HEK293 (cell line): ENCODE measurements around the gene ZNF648.
"Not testable (repeated sequence)": the region's sequence is repeated elsewhere in the genome, so short reads cannot be mapped to it uniquely, and the experiment has no call there.

Experiments used
- CTCF ChIA-PET: fragments of 350-600 bp; formaldehyde crosslinking; extraction: SDS; loops from one replicate; lab custom pipeline; 2021; ENCODE audit warnings: antibody characterized with exemption; lab: Yijun Ruan, JAX
- POLR2A ChIA-PET: fragments of 300-600 bp; formaldehyde crosslinking; extraction: SDS; loops from one replicate; lab custom pipeline; 2020; ENCODE audit warnings: antibody characterized with exemption, inconsistent platforms; lab: Yijun Ruan, JAX
- H3K27ac ChIP-seq: fragments of 200-500 bp; sonication (Bioruptor generic); 2 replicates; pipeline ENCODE4 v1.5.1; 2014; ENCODE audit warnings: low read depth, low read length, control low read depth, inconsistent platforms; ENCODE audit errors: extremely low read depth
- H3K36me3 ChIP-seq, 2 experiments: fragments of 200-500 bp in 1 of 2; sonication (Bioruptor generic) in 1 of 2; 1 replicate in 1 of 2; 2 replicates in 1 of 2; pipeline ENCODE4 v1.5.1; 2014 to 2017; ENCODE audit warnings: inconsistent platforms in 2 of 2, low read length in 2 of 2; ENCODE audit not compliant: control insufficient read depth in 2 of 2, insufficient read depth in 1 of 2
- H3K4me1 ChIP-seq: fragments of 200-500 bp; sonication (Bioruptor generic); 2 replicates; pipeline ENCODE4 v1.5.1; 2014; ENCODE audit warnings: mild to moderate bottlenecking, low read length, inconsistent platforms; ENCODE audit not compliant: control insufficient read depth, insufficient read depth
- H3K4me3 ChIP-seq: 2 replicates; pipeline ENCODE4 v1.5.1; 2011; ENCODE audit warnings: low read depth, mild to moderate bottlenecking, control low read depth, low read length, moderate library complexity
- H3K9me3 ChIP-seq: fragments of 200-500 bp; sonication (Bioruptor generic); 2 replicates; pipeline ENCODE4 v1.5.1; 2014; ENCODE audit warnings: low read depth, low read length, inconsistent platforms; ENCODE audit not compliant: control insufficient read depth, insufficient read depth
- KLF8 ChIP-seq: fragments of 450-650 bp; formaldehyde crosslinking; IDR thresholded peaks from 2 replicates; pipeline ENCODE4 v1.5.1; 2016; ENCODE audit warnings: missing biosample characterization, missing genetic modification characterization
- ZBTB26 ChIP-seq: fragments of 450-650 bp; formaldehyde crosslinking; optimal IDR thresholded peaks from 2 replicates; pipeline ENCODE3; 2016; ENCODE audit warnings: missing biosample characterization, mild to moderate bottlenecking, missing genetic modification characterization
- ZBTB7A ChIP-seq: fragments of 450-650 bp; formaldehyde crosslinking; IDR thresholded peaks from 2 replicates; pipeline ENCODE4 v1.5.1; 2016; ENCODE audit warnings: low read depth, missing biosample characterization, missing genetic modification characterization
- ZBTB8A ChIP-seq: fragments of 450-650 bp; formaldehyde crosslinking; IDR thresholded peaks from 2 replicates; pipeline ENCODE4 v1.5.1; 2016; ENCODE audit warnings: missing biosample characterization, missing genetic modification characterization
- ZNF174 ChIP-seq: fragments of 450-650 bp; formaldehyde crosslinking; IDR thresholded peaks from 2 replicates; pipeline ENCODE4 v1.5.0; 2017; ENCODE audit warnings: missing biosample characterization, mild to moderate bottlenecking, missing genetic modification characterization
- ZNF18 ChIP-seq: fragments of 450-650 bp; formaldehyde crosslinking; IDR thresholded peaks from 2 replicates; pipeline ENCODE4 v1.5.1; 2016; ENCODE audit warnings: missing biosample characterization, missing genetic modification characterization
- ZNF2 ChIP-seq: fragments of 450-650 bp; formaldehyde crosslinking; IDR thresholded peaks from 2 replicates; pipeline ENCODE4 v1.5.1; 2016; ENCODE audit warnings: missing biosample characterization, missing genetic modification characterization
- ZNF266 ChIP-seq: fragments of 450-650 bp; formaldehyde crosslinking; IDR thresholded peaks from 2 replicates; pipeline ENCODE4 v1.5.1; 2016; ENCODE audit warnings: missing biosample characterization, missing genetic modification characterization, low read depth
- ZNF561 ChIP-seq: fragments of 450-650 bp; IDR thresholded peaks from 2 replicates; pipeline ENCODE4 v1.5.1; 2018; ENCODE audit warnings: missing biosample characterization, missing genetic modification characterization, borderline replicate concordance
- ZNF600 ChIP-seq: fragments of 450-650 bp; formaldehyde crosslinking; IDR thresholded peaks from 2 replicates; pipeline ENCODE4 v1.5.1; 2016; ENCODE audit warnings: missing biosample characterization, missing genetic modification characterization
- ZNF654 ChIP-seq: fragments of 450-650 bp; formaldehyde crosslinking; IDR thresholded peaks from 2 replicates; pipeline ENCODE4 v1.5.1; 2016; ENCODE audit warnings: low read depth, missing biosample characterization, missing genetic modification characterization
- ZNF670 ChIP-seq: fragments of 450-650 bp; formaldehyde crosslinking; IDR thresholded peaks from 2 replicates; pipeline ENCODE4 v1.5.1; 2016; ENCODE audit warnings: missing biosample characterization, missing genetic modification characterization, low read depth
- ZSCAN18 ChIP-seq: fragments of 450-650 bp; formaldehyde crosslinking; IDR thresholded peaks from 2 replicates; pipeline ENCODE4 v1.5.1; 2016; ENCODE audit warnings: missing biosample characterization, missing genetic modification characterization
- TF ChIP-seq, protein P1 (sequence below): fragments of 450-650 bp; formaldehyde crosslinking; conservative IDR thresholded peaks from 2 replicates; pipeline ENCODE4 v1.5.1; 2016; ENCODE audit warnings: low read depth, missing biosample characterization, missing genetic modification characterization

ZNF648 gene

DNA sequence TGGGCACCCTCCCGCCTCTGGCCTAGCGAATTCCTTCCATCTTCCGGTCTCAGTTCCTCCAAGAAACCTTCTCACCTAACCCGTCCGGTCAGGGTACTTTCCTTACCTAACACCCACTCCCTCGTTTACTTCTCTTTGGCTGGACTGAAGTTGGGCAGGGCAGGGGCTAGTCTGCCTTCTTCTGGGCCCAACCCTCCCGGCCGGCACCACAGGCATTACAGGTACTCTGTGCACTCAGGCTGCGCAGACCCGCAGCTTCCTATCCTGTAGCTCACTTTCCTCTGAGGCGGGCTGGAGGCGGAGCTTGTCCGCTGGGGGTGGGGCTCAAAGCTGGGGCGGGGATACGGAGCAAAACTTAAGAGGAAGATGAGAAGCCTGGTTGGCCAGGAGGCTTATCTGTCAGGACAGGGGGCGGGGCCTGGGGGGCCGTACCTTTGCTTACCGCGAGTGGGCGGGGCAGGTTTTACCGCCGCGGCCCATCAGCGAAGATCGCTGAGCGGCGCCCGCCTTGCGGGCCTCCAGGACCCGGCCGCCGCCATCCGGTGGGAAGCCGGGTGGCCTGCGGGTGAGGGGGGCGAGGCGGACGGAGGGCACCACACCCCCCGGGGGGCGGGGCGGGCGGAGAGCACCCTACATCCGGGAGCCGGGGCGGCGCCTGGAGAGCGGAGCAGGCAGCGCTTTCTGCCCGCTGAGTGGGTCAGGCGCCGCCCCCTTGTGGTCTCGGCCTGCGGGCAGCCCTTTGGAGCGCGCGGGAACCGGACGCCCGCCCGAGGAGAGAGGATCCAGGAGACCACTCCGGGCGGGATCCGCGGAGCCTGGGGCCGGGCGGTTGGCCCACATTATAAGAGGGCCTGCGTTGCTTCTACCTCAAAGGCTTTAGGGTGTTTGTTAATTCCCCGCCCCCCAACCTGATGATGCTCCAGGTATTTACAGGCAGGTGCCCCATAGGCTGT lies 31.9 kb downstream of the ZNF648 start (continued):
- TF ChIP-seq, protein P1, sequence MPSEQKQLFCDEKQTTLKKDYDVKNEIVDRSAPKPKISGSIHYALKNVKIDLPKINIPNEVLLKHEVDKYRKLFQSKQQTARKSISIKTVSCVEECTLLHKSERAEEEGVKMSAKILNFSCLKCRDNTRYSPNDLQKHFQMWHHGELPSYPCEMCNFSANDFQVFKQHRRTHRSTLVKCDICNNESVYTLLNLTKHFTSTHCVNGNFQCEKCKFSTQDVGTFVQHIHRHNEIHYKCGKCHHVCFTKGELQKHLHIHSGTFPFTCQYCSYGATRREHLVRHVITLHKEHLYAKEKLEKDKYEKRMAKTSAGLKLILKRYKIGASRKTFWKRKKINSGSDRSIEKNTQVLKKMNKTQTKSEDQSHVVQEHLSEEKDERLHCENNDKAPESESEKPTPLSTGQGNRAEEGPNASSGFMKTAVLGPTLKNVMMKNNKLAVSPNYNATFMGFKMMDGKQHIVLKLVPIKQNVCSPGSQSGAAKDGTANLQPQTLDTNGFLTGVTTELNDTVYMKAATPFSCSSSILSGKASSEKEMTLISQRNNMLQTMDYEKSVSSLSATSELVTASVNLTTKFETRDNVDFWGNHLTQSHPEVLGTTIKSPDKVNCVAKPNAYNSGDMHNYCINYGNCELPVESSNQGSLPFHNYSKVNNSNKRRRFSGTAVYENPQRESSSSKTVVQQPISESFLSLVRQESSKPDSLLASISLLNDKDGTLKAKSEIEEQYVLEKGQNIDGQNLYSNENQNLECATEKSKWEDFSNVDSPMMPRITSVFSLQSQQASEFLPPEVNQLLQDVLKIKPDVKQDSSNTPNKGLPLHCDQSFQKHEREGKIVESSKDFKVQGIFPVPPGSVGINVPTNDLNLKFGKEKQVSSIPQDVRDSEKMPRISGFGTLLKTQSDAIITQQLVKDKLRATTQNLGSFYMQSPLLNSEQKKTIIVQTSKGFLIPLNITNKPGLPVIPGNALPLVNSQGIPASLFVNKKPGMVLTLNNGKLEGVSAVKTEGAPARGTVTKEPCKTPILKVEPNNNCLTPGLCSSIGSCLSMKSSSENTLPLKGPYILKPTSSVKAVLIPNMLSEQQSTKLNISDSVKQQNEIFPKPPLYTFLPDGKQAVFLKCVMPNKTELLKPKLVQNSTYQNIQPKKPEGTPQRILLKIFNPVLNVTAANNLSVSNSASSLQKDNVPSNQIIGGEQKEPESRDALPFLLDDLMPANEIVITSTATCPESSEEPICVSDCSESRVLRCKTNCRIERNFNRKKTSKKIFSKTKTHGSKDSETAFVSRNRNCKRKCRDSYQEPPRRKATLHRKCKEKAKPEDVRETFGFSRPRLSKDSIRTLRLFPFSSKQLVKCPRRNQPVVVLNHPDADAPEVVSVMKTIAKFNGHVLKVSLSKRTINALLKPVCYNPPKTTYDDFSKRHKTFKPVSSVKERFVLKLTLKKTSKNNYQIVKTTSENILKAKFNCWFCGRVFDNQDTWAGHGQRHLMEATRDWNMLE (tag by site-specific recombination) = 0 out of 2 replicates have a peak, but pooled peaks have one; percentile 37
- 0 out of 2 replicates have a peak, but pooled peaks have one; percentile 37 for TF ChIP-seq ZNF600 (tag by site-specific recombination)
- TF ChIP-seq KLF8 (tag by site-specific recombination) = peak; percentile 59
- TF ChIP-seq ZBTB26 (tag by site-specific recombination) = peak; percentile 49

DNA sequence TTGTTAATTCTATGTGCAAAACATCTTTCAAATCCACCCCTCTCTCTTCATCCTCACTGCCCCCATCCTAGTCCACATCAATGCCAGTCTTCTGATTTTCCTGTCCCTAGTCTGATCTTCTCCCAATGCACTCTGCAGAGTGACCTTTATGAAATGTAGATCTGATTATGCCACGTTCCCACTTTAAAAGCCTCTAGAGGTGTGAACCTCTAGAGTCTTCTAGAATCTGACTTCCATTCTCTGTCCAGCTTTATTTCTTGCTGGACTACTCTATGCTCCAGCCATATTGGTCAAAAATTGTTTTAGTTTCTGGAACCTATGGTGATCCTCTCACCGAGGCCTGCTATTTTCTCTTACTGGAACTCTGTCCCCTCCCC lies 32.5 kb downstream of the ZNF648 start:
- TF ChIP-seq ZNF561 (0 out of 2 replicates have a peak, but pooled peaks have one; percentile 43), ZNF174 (tag by site-specific recombination) (no peak), ZNF2 (no peak), ZBTB8A (tag by site-specific recombination) (no peak), ZSCAN18 (tag by site-specific recombination) (no peak), ZNF266 (no peak), ZNF18 (tag by site-specific recombination) (peak; percentile 72; the same call in 1 of the 2 replicates)
- no peaks in the 10 kb centered on the region for H3K36me3 ChIP-seq
- CTCF ChIA-PET = interaction anchor here (0.6 to 1.7 kb wide), 5 partner anchors 8 to 756 kb away, joined by 3 to 5 read pairs (median 4); no protein-coding TSS in a partner anchor
- POLR2A ChIA-PET = interaction anchor here (0.9 to 1.5 kb wide), 6 partner anchors 8 to 92 kb away, joined by 3 to 11 read pairs (median 4); no protein-coding TSS in a partner anchor
- H3K4me3 ChIP-seq = peak overlapping the region; percentile 46
- no peaks in the 10 kb centered on the region for H3K9me3 ChIP-seq
- H3K27ac ChIP-seq = peak overlapping the region; percentile 69
- H3K4me1 ChIP-seq = no peaks in the 10 kb centered on the region

GRCh38 chr1:182015360-182015759 lies 46.2 kb downstream of the ZNF648 start:
- ChIA-PET CTCF (interaction anchor here (0.6 to 1.8 kb wide), 3 partner anchors 9 to 403 kb away, joined by 3 to 4 read pairs (median 3); no protein-coding TSS in a partner anchor), POLR2A (no interaction called here)
- Histone ChIP-seq H3K36me3 (no peaks in the 10 kb centered on the region), H3K4me1 (no peaks in the 10 kb centered on the region), H3K4me3 (no peak overlapping the region), H3K27ac (no peak overlapping the region), H3K9me3 (no peaks in the 10 kb centered on the region)
- TF ChIP-seq ZNF670 (tag by site-specific recombination) = no peak
- TF ChIP-seq ZNF654 (tag by site-specific recombination) = no peak
- no peak for TF ChIP-seq ZBTB7A (tag by site-specific recombination)

DNA sequence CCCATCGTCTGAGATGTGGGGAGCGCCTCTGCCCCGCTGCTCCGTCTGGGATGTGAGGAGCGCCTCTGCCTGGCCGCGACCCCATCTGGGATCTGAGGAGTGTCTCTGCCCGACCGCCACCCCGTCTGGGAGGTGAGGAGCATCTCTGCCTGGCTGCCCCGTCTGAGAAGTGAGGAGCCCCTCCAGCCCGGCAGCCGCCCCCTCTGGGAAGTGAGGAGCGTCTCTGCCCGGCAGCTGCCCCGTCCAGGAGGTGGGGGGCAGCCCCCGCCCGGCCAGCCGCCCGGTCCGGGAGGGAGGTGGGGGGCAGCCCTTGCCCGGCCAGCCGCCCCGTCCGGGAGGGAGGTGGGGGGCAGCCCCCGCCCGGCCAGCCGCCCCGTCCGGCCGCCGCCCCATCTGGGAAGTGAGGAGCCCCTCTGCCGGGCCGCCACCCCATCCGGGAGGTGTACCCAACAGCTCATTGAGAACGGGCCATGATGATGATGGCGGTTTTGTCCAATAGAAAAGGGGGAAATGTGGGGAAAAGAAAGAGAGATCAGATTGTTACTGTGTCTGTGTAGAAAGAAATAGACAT lies 50.6 kb downstream of the ZNF648 start:
- H3K9me3 ChIP-seq, H3K4me3 ChIP-seq, POLR2A ChIA-PET, H3K4me1 ChIP-seq, H3K27ac ChIP-seq, H3K36me3 ChIP-seq, CTCF ChIA-PET: not testable (repeated sequence)
